PC-3 (cell line): Measurements from ENCODE around the gene NECTIN4. TPM values are rescaled to one million over a fixed set of nuclear protein-coding genes. Genes with fewer than 3 reads are reported as not detected.

Source experiments
- ATAC-seq: fragments of 200-7000 bp; cut with Tn5 transposase; 2 replicates; pipeline ENCODE4 v1.9.1; 2020; ENCODE audit warnings: mild to moderate bottlenecking, moderate library complexity
- BruUV-seq: library from RNA; stranded (reverse); fragments of 400-500 nt; replicated peaks from 2 replicates; lab custom pipeline; 2021; lab: Mats Ljungman, UMichigan
- CTCF ChIA-PET: fragments of 300-600 bp; sonication (Branson Sonifier 250); formaldehyde crosslinking; loops from one replicate; lab custom pipeline; 2022; ENCODE audit warnings: antibody characterized with exemption; lab: Charles Lee
- POLR2A ChIA-PET: fragments of 300-600 bp; sonication (Branson Sonifier 250); formaldehyde crosslinking; loops from one replicate; lab custom pipeline; 2022; ENCODE audit warnings: antibody characterized with exemption; ENCODE audit not compliant: unreplicated experiment; lab: Charles Lee
- DNase-seq: peaks from one replicate; pipeline ENCODE4 v3.0.0-alpha.2; 2015
- H2AFZ ChIP-seq: fragments of 300-600 bp; sonication (generic); 2 replicates; pipeline ENCODE4 v1.6.0; 2016; ENCODE audit warnings: antibody characterized with exemption, low read length
- H3F3A ChIP-seq: fragments of 300-600 bp; sonication (generic); one replicate; pipeline ENCODE4 v1.6.0; 2017; ENCODE audit warnings: antibody characterized with exemption, low read length, control low read depth, mild to moderate bottlenecking; ENCODE audit not compliant: unreplicated experiment
- H3K27ac ChIP-seq: fragments of 300-600 bp; sonication (generic); 2 replicates; pipeline ENCODE4 v1.5.1; 2016; ENCODE audit warnings: mild to moderate bottlenecking, low read length
- H3K27me3 ChIP-seq: fragments of 300-600 bp; sonication (generic); 2 replicates; pipeline ENCODE4 v1.6.1; 2016; ENCODE audit warnings: low read length, mixed read lengths
- H3K36me3 ChIP-seq: fragments of 300-600 bp; sonication (generic); 2 replicates; pipeline ENCODE4 v1.6.1; 2016; ENCODE audit warnings: low read depth, mixed run types, low read length, mixed read lengths
- H3K4me1 ChIP-seq: fragments of 300-600 bp; sonication (generic); 2 replicates; pipeline ENCODE4 v1.5.1; 2016; ENCODE audit warnings: low read length; ENCODE audit not compliant: insufficient read depth
- H3K4me2 ChIP-seq: fragments of 300-600 bp; sonication (generic); 2 replicates; pipeline ENCODE4 v1.6.0; 2016; ENCODE audit warnings: low read length
- H3K4me3 ChIP-seq: fragments of 300-600 bp; sonication (generic); 2 replicates; pipeline ENCODE4 v1.5.1; 2016; ENCODE audit warnings: mild to moderate bottlenecking, low read length, mixed read lengths
- H3K79me2 ChIP-seq: fragments of 300-600 bp; sonication (generic); 2 replicates; pipeline ENCODE4 v1.6.1; 2017; ENCODE audit warnings: low read length, mixed read lengths
- H3K9ac ChIP-seq: fragments of 300-600 bp; sonication (generic); 2 replicates; pipeline ENCODE4 v1.6.0; 2016; ENCODE audit warnings: mild to moderate bottlenecking, low read length
- H3K9me2 ChIP-seq: fragments of 300-600 bp; sonication (generic); replicated peaks from 2 replicates; pipeline ENCODE4 v1.6.1; 2016; ENCODE audit warnings: mixed run types, low read length, mixed read lengths
- H3K9me3 ChIP-seq: fragments of 300-600 bp; sonication (generic); 2 replicates; pipeline ENCODE4 v1.6.1; 2016; ENCODE audit warnings: low read length, mixed read lengths
- H4K20me1 ChIP-seq: fragments of 300-600 bp; sonication (generic); 2 replicates; pipeline ENCODE4 v1.6.1; 2016; ENCODE audit warnings: low read length, mixed read lengths
- CTCF ChIP-seq: fragments of 300-600 bp; sonication (generic); conservative IDR thresholded peaks from 2 replicates; pipeline ENCODE4 v1.5.1; 2017; ENCODE audit warnings: antibody characterized with exemption, low read depth, mild to moderate bottlenecking, low read length
- EZH2 ChIP-seq: fragments of 300-600 bp; sonication (generic); IDR thresholded peaks from one replicate; pipeline ENCODE4 v1.6.1; 2017; ENCODE audit warnings: antibody characterized with exemption, mild to moderate bottlenecking, low read length; ENCODE audit not compliant: unreplicated experiment
- EZH2phosphoT487 ChIP-seq: fragments of 300-600 bp; sonication (generic); IDR thresholded peaks from 2 replicates; pipeline ENCODE4 v1.6.1; 2018; ENCODE audit warnings: mild to moderate bottlenecking, antibody characterized with exemption, low read length, borderline replicate concordance
- intact Hi-C: fragments of 100-400 bp; cut with micrococcal nuclease; formaldehyde crosslinking; loops from 2 replicates; pipeline ENCODE4 v1.9.0; 2023
- total RNA-seq: library from RNA; depleted of rRNA; stranded (reverse); fragments of >200 nt; gene quantifications from 2 replicates; pipeline ENCODE4 v1.2.3, GENCODE V29; 2014

NECTIN4 gene
- total RNA-seq, 1 experiment from 2014 or later, result 6.8 TPM

GRCh38 chr1:161061419-161061818, 27.9 kb downstream of the NECTIN4 start:
- ChIA-PET CTCF (interaction anchor here (0.6 to 1.0 kb wide), 2 partner anchors 64 to 1551 kb away, joined by 3 to 4 read pairs; no protein-coding TSS in a partner anchor), POLR2A (no interaction called here)
- no peak for ATAC-seq

GRCh38 chr1:161059293-161059692, 30.1 kb downstream of the NECTIN4 start:
- no TSS peak for BruUV-seq
- TF ChIP-seq CTCF (no peak), EZH2 (no peak), EZH2phosphoT487 (no peak)
- Histone ChIP-seq H3F3A (no peaks in the 10 kb centered on the region), H3K9me3 (no peaks in the 10 kb centered on the region), H3K27ac (no peak overlapping the region), H3K9ac (no peak overlapping the region), H3K4me3 (no peak overlapping the region), H3K27me3 (no peaks in the 10 kb centered on the region), H3K4me1 (no peaks in the 10 kb centered on the region), H3K4me2 (no peak overlapping the region), H4K20me1 (no peaks in the 10 kb centered on the region), H3K36me3 (no peaks in the 10 kb centered on the region), H3K9me2 (no peaks in the 10 kb centered on the region), H2AFZ (no peak overlapping the region), H3K79me2 (no peaks in the 10 kb centered on the region)
- intact Hi-C loops, result no loop called here
- ATAC-seq, result no peak
- DNase-seq, result no peak
- POLR2A ChIA-PET, result interaction anchor here (0.6 kb wide), 1 partner anchor 20 kb away, joined by 34 read pairs; no protein-coding TSS in a partner anchor
- CTCF ChIA-PET, result interaction anchor here (0.5 kb wide), 1 partner anchor 166 kb away, joined by 9 read pairs; no protein-coding TSS in a partner anchor

More at GRCh38 chr1:161061419-161061818, 27.9 kb downstream of the NECTIN4 start:
- TF ChIP-seq EZH2 (no peak), EZH2phosphoT487 (no peak), CTCF (no peak)
- H3K79me2 ChIP-seq, result no peaks in the 10 kb centered on the region
- no peaks in the 10 kb centered on the region for H3K36me3 ChIP-seq
- H3K4me3 ChIP-seq, result no peak overlapping the region
- intact Hi-C loops, result no loop called here
- no peaks in the 10 kb centered on the region for H3K9me2 ChIP-seq
- no peaks in the 10 kb centered on the region for H3F3A ChIP-seq
- DNase-seq, result no peak
- H3K4me1 ChIP-seq, result no peaks in the 10 kb centered on the region
- H3K27ac ChIP-seq, result no peak overlapping the region
- no peak overlapping the region for H3K9ac ChIP-seq
- no peaks in the 10 kb centered on the region for H3K9me3 ChIP-seq
- no TSS peak for BruUV-seq
- H2AFZ ChIP-seq, result no peak overlapping the region
- no peak overlapping the region for H3K4me2 ChIP-seq
- H4K20me1 ChIP-seq, result no peaks in the 10 kb centered on the region
- no peaks in the 10 kb centered on the region for H3K27me3 ChIP-seq

GRCh38 chr1:161054805-161055204, 34.6 kb downstream of the NECTIN4 start:
- no peaks in the 10 kb centered on the region for H3K27me3 ChIP-seq
- no peaks in the 10 kb centered on the region for H3K4me1 ChIP-seq
- CTCF ChIA-PET, result no interaction called here
- H3K9ac ChIP-seq, result no peak overlapping the region
- H3F3A ChIP-seq, result no peaks in the 10 kb centered on the region
- intact Hi-C loops, result no loop called here
- no TSS peak for BruUV-seq
- no peaks in the 10 kb centered on the region for H3K79me2 ChIP-seq
- DNase-seq (no peak), ATAC-seq (no peak)
- no peaks in the 10 kb centered on the region for H3K36me3 ChIP-seq
- no peak overlapping the region for H3K27ac ChIP-seq
- no peaks in the 10 kb centered on the region for H3K9me3 ChIP-seq
- POLR2A ChIA-PET, result no interaction called here
- H3K4me3 ChIP-seq, result no peak overlapping the region
- H3K9me2 ChIP-seq, result no peaks in the 10 kb centered on the region
- TF ChIP-seq EZH2phosphoT487, result no peak
- peak; percentile 39 for TF ChIP-seq CTCF
- no peak for TF ChIP-seq EZH2
- no peaks in the 10 kb centered on the region for H4K20me1 ChIP-seq
- no peak overlapping the region for H3K4me2 ChIP-seq
- no peak overlapping the region for H2AFZ ChIP-seq
